GM18505 (cell line): ENCODE results near the gene FRMD4B.

ENCODE experiments used
- ATAC-seq: cut with Tn5 transposase; IDR thresholded peaks from one replicate; pipeline ENCODE4 v1.9.1; 2021; ENCODE audit not compliant: unreplicated experiment
- POLR2A ChIP-seq: IDR thresholded peaks from 4 replicates; pipeline ENCODE4 v1.6.1; 2011; ENCODE audit warnings: borderline replicate concordance; ENCODE audit not compliant: insufficient read depth, insufficient read length; ENCODE audit errors: extremely low read depth

Gene FRMD4B

DNA sequence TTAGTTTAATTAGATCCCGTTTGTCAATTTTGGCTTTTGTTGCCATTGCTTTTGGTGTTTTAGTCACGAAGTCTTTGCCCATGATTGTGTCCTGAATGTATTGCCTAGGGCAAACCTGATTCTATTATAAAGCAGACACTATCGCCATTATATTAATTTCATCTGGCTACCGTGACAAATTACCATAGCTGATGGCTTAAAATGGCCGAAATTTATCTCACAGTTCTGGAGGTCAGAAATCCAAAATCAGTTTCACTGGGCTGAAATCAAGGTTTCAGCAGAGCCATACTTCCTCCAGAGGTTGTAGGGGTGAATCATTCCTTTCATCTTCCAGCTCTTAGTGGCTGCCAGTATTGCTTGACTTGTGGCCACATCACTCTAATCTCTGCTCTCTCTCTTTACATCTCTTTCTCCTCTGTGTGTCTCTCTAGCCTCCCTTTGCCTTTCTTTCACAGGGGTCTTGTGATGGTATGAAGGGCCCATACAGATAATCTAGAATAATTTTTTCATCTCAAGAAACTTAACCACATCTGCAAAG is 31.7 kb upstream of the FRMD4B start:
- no peak for ATAC-seq
- TF ChIP-seq POLR2A, result no peak

DNA sequence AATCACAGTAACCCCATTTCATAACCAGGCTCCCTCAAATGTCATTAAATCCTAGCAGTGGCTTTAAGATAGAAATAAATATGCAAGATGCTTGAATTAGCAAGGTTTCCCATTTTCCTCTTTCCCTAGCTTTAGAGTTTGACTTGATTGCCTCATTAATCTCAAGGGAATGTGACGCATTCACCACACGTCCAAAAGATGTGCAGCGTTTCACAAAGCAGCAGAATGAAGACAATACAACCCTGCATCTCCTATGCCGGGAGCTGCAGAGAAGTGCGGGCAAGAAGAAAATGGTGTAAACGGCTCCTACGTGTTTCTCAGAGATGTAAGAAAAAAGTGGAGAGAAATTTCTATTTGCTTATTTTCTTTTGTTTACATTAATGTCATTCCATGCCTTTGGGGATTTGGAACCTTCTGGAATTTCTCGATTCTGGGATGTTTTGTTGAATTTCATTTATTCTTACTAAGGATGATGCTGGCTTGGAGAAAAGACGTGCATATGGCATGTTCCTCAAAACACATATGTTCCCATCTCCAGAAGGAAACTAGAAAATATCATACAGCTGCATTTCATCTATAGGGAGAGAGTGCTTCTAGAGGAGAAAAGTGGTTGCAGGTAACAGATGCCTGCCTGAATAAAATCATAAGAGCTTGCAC is 27.8 kb upstream of the FRMD4B start:
- ATAC-seq, result no peak
- no peak for TF ChIP-seq POLR2A

DNA sequence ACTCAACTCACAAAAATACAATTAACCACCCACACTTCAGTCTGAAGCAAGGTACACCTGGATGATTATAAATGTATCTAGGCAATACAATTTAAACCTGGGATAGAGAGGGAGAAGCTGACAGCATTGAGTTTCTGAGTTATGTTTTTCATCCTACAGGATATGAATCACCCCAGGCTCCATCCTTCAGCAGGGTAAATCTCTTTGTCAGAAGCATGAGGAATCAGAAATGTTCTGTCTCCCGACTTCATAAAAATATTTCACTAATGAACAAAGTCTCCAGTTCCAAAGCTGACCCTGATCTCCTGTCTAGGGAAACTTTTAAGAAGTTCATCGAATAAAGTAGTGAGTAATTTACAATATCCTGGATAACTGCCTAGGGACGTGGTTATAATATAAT is 25.5 kb upstream of the FRMD4B start:
- ATAC-seq, result no peak
- TF ChIP-seq POLR2A, result no peak

DNA sequence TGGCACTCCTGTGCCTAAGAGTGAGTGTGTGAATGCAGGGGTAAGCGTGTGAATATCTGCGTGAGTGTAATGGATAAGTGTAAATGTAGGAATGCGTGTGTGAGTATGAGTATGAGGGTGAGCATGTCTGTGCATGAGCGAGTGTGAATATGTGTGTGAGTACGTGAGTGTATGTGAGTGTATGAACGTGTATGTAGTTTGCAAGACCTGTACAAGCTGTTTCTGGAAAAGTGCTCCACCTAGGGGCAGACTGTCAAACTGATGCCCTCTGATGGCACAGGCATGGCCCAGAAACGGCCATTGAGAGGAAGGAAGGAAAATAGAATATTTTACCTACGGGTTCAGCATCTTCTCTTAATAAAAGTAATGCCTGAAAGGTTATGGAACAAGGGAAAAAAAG is 24.4 kb upstream of the FRMD4B start:
- no peak for TF ChIP-seq POLR2A
- ATAC-seq, result peak; percentile 98

DNA sequence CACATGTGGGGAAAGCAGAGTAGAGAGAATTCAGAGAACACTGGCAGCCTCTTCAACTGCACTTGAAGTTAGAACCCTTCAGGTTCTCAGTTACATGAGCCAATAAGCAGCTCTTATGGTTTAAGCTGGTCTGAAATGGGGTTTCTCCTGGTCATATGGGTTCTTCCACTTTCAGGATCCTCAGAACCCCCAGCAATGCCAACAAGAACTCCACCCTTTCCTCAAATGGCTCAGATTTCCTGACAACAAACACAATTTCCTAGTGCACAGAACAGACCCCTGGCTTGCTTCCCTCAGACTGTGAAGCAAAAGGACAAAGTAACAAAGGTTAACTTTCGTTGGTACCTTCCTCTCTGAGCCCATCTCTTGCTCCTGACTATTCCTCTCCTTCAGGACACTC is 23.9 kb upstream of the FRMD4B start:
- peak; percentile 12 for ATAC-seq
- TF ChIP-seq POLR2A, result no peak

DNA sequence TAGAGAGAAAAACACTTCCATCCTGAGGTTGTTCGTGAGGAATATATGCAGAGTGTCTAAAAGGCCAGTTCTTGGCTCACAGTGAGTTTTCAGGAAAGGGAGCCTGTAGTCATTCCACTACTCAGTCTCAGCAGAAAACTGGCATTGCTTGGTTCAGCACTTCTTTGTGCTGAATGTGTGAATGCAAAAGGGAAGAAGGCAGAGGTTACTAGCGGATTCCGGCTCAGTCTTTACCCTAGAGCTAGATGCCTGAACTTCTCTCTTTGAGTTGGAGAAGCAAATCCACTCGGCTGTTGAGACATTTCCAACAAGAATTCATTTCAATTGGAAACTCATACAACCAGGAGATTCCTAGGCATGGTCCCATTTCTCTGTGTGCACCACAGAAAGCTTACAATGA is 23.1 kb upstream of the FRMD4B start:
- TF ChIP-seq POLR2A, result no peak

DNA sequence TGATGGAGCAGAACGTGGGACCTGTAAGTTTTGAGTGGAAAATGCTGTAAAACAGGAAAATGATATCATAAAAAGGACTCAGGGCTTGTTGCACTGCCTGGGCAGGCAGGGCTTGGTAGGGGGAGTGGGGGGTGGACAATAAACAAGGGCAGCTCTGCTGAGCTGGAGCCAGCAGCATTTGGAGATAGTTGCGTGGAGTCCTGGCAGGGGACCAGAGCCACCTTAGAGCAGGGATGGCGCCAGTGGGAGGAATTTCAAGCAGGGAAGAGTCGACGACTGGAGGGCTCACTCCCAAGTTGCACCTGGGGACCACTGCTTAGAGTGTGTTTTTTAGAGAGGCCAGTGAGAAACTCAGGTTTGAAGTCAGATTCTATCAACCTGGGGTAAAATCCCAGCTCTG is 22.7 kb upstream of the FRMD4B start:
- no peak for TF ChIP-seq POLR2A
- ATAC-seq, result no peak

More for the DNA sequence above, 23.1 kb upstream of the FRMD4B start:
- ATAC-seq, result no peak

DNA sequence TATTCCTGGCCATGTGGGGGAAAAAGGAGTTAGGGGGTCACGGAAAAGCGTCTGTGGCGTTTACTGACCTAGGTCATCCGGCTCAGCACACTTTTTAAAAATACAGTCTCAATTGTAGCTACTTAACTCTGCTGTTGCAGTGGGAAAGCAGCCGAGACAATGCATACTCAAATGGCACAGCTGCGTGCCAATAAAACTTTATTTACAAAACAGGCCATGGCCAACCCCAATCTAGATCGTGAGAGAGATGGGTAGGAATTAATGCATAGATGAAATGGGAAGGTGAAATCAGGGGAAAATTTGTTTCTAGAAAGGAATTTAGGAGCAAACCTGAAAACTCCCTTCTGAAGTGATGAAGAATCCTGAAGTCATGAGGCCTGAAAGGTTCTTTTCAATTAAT is 22.0 kb upstream of the FRMD4B start:
- no peak for TF ChIP-seq POLR2A
- ATAC-seq, result no peak

DNA sequence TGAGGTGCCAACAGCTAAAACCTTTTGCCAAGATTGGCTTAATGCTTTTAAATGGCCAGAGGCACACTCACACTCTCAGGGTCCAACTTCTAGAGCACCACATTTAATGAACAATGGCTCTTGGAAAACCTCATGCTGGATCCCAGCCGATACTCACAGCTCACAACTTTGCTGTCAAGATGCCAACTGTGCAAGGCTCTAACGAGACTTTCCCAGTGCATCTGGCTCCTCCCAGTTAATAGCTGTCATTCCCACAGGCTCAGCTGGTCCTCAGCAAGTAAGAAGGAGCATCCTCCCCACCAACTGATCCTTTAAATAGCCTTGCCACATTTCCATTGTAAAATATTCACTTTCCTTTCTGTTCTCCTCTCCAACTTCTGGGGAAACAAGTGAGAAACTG is 20.3 kb upstream of the FRMD4B start:
- ATAC-seq, result no peak
- no peak for TF ChIP-seq POLR2A

DNA sequence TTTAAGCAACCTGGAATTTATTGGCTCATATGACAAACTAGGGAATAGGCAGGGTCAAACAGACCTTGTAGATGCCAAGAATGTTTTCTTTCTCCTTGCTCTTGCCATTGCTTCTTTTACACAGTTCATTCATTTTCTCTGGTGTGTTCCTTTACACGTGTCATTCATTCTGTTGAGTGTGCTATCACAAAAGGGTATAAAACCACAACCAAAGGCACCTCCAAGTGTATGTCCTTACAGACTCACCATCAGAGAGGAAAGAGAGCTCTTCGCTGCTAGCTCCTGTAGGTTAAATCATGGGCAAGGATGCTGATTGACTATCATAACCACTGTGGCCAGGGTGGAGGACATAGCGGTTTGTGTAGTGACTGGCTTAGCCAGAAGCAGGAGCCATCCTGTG is 19.2 kb upstream of the FRMD4B start:
- TF ChIP-seq POLR2A, result no peak
- ATAC-seq, result no peak

DNA sequence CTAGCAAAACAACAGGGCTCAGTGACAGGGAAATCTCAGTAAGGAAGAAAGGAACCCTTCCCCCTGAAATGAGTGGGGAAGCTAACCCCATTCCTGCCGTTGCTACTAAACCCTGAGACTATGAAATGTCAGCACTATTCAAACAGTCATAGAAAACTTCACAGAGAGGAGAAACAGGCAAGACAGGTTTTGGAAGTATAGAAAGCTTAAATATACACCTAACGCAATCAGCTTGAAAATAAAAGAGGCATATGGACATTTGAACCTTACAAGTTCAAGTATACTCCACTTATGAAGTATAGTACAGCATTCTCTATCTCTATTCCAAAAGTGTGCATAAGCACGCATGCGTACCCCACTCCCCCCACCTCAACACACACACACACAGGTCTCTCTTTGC is 17.6 kb upstream of the FRMD4B start:
- no peak for ATAC-seq
- no peak for TF ChIP-seq POLR2A

DNA sequence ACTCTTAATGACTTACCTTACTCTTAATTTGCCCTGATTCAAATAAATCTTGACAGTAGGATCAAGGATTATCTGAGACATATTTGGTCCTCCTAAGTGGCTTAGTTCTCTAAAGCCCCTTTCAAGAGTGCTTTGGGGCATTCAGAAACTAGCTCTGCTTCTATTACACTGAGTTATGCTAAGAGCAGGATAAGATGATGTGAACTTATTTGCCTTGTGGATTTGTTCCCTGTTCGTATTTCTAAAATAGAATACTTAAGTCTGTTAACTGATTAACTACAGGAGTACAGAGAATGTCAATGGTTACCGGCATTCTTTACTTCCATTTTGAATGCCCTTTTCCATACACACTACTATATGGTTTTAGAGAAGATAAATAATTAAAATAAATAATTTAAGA is 14.8 kb upstream of the FRMD4B start:
- TF ChIP-seq POLR2A, result no peak
- no peak for ATAC-seq

DNA sequence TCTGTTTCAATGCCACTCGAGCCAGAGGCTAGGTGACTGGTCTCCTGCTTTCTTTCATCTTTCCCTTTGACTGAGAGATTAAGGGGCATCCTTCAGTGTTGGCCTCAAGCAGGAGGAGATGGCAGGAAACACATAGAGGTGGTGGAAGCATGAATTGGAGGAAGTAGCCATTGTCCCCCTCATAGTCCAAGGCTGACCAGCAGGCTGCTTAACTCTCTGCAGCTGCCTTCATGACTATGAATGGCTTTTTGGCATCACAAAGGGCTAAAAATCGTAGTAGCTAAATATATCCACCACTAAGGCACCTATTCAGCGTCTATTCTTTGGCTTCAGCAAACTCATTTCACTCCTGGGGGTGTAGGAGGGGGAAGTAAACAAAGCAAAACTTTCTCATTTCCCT is 7.0 kb upstream of the FRMD4B start:
- no peak for TF ChIP-seq POLR2A
- no peak for ATAC-seq

DNA sequence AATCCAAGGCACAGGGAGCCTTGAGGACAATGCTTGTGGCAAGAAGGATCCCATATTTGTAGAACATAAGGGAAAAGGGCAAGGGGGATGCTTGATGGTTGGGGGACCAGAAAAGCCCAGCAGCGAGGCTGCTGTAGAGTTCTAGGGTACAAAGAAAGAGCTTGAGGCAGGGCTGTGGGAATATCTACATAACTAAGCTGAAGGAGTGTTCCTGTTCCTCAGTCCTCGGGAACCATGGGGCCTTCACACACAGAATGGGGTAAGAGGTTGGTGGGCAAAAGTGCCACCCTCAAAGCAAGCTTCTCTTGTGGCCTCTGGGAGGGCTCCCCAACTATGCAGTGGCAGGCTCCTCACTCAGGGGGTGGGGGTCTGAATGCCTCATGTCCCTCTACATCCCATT is 6.5 kb upstream of the FRMD4B start:
- no peak for TF ChIP-seq POLR2A
- ATAC-seq, result no peak

DNA sequence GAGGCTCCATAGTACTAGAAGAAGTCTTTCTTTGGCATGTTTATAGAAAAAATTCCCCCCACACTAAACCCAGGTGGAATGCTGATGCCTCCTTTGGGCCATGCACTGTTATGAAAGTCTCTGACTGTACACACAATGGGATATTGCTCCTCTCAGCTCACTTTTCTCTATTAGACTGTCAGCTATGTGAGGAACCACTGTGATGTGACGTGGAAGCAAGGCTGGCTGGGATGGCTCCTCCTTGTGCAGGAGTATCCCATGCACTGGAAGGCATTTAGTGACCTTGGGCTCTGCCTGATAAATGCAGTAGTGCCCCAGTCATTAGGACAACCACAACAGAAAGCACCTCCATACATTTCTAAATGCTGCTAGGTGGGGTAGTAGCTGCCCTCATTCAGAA is 5.7 kb upstream of the FRMD4B start:
- no peak for TF ChIP-seq POLR2A
- no peak for ATAC-seq
